HG03196 (cell line): ENCODE data around the gene SLC19A3.
A peak's percentile ranks its signal among the peaks of the same experiment; 100 is the strongest.
"Not testable (repeated sequence)": the region's sequence is repeated elsewhere in the genome, so short reads cannot be mapped to it uniquely, and the experiment has no call there.

Experiments used
- ATAC-seq: cut with Tn5 transposase; IDR thresholded peaks from one replicate; pipeline ENCODE4 v1.9.1; 2021; ENCODE audit not compliant: unreplicated experiment

Gene SLC19A3

DNA sequence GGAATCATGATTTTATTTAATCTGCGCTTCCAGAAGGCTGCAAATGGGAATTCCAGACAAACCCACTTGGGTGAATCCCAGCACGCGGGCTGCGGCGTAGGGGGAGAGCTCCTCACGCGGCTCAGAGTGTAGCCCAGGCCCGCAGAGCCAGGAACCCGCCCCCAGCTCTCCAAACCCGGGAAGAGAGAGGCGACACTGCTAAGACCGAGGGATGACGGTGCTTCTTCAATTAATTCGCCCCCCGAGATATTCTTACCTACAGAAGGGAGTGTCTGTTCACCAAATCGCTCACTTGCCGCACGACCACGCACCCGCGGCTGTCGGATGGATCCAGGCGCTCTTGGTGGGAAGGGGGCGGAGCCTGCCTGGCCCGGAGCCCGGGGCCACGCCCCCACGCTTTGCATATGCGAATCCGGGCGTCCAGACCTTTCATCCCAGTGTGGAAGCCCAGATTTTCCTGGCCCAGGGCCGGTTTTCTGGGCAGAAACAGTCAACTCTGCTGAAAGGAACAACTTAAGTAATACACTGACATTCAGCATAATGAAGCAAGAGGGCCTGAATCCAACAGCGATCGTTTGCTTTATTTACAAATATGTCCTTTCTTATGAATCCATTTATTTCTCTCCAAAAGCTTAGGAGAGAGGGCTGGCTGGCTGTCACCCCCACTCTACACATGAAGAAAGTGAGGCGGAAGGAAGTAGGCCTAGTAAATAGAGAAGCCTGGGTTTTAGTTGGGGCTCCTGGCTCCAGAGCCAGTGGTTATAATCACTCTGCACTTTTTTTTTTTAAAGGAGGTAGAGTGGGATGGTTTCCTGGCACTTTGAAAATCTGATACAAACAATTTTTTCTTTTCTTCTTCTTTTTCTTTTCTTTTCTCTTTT, at the start of gene SLC19A3:
Gene SLC19A3 (minus strand): TSS at position 342 of the 881 bp plus-strand sequence. CDS start 15,710 bp downstream, outside the sequence.
- ATAC-seq: no peak

GRCh38 chr2:227766373-227766883, 48.6 kb upstream of the SLC19A3 start:
- ATAC-seq: peak; percentile 96

DNA sequence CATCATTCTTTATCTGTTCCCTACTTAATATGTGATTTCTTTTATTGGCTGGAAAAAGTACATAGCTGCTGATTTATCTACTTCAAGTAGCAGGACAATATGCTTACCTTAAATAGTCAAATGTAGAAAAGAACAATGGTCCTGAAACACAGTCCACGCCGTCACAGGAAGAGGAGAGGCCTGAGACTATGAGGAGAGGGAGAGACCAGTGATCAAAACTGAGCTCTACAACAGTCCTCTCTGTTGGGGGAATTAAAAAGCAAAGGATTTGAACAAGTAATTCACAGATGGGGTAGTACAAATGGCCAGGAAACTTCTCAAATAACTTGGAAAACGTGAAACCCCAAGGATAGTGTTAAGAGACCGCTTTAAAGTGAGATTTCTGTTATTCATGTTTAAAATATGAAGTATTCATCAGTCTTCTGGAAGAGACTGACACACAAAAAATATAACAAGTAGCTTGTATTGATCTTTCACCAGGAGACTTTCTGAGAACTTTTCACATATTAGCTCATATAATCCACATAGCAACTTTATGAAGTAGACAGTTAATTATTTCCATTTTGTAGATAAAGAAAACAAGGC, 48.1 kb upstream of the SLC19A3 start:
- no peak for ATAC-seq

GRCh38 chr2:227761740-227762476, 44.1 kb upstream of the SLC19A3 start:
- no peak for ATAC-seq

DNA sequence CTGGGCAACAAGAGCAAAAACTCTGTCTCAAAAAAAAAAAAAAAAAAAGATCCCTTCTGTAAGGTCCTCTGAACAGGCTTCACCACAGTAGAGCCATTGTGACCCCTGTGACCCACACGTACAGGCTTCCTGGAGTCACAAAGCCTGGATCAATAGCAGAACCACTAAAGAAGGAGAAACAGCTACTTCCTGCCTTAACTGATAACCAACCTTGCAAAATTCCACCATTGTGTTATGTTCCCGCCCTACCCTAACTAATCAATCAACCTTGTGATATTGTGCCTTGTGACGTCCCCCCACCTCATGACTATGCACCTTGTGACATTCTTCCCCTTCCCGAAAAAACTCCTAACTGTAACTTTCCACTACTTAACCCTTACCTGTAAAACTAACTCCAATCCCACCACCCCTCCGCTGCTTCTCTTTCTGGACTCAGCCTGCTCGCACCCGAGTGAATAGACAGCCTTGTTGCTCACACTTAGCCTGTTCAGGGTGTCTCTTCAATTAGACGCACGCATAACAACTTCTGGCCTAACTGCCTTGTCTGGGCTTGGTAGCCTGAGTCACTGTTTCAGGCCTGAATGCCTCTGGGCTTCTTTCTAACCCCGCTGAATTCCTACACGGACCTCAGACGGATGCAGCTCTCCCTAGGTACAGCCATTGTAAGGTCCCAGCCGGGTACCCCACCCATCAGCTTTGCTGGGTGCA, 41.7 kb upstream of the SLC19A3 start:
- ATAC-seq: no peak

DNA sequence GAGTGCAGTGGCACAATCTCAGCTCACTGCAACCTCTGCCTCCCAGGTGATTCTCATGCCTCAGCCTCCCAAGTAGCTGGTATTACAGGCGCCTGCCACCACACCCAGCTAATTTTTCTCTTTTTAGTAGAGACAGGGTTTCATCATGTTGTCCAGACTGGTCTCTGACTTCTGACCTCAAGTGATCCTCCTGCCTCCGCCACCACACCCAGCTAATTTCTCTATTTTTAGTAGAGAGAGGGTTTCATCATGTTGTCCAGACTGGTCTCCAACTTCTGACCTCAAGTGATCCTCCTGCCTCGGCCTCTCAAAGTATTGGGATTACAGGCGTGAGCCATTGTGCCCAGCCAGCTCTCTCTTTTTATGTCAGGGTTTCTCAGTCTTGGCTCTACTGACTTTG, 38.4 kb upstream of the SLC19A3 start:
- ATAC-seq: not testable (repeated sequence)

- ATAC-seq: no peak
These were observed 30.3 kb upstream of the SLC19A3 start for GRCh38 chr2:227748079-227748478.

DNA sequence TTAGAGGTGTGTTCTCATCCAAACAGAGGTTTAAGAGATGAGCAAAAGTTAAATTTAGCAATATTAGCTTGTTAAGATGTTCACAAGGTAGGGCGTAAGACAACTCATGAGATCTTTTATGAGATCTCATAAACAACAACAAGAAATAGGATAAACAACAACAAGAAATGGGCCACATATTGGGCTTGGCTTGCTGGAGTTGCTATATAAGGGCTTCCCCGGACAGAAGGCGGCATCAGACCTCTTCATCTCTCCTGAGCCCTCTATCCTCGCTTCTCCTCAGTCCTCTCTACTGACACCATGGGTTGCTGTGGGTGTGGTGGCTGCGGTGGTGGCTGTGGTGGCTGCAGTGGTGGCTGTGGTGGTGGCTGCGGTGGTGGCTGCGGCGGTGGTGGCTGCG, 27.8 kb upstream of the SLC19A3 start, which contains the start of gene SCYGR8:
Gene SCYGR8 (plus strand): TSS at position 301 of the 400 bp plus-strand sequence. CDS start 0 bp downstream, at position 301.
- ATAC-seq: no peak

- not testable (repeated sequence) for ATAC-seq
These were observed 22.9 kb upstream of the SLC19A3 start for GRCh38 chr2:227740705-227741104.

- ATAC-seq: no peak
These were observed 21.5 kb upstream of the SLC19A3 start for GRCh38 chr2:227739351-227739750.

GRCh38 chr2:227728035-227728434, 10.2 kb upstream of the SLC19A3 start, which contains the start of gene SCYGR7:
Gene SCYGR7 (plus strand): TSS chr2:227728335. CDS start chr2:227728335, 0 bp downstream.
- ATAC-seq: no peak

DNA sequence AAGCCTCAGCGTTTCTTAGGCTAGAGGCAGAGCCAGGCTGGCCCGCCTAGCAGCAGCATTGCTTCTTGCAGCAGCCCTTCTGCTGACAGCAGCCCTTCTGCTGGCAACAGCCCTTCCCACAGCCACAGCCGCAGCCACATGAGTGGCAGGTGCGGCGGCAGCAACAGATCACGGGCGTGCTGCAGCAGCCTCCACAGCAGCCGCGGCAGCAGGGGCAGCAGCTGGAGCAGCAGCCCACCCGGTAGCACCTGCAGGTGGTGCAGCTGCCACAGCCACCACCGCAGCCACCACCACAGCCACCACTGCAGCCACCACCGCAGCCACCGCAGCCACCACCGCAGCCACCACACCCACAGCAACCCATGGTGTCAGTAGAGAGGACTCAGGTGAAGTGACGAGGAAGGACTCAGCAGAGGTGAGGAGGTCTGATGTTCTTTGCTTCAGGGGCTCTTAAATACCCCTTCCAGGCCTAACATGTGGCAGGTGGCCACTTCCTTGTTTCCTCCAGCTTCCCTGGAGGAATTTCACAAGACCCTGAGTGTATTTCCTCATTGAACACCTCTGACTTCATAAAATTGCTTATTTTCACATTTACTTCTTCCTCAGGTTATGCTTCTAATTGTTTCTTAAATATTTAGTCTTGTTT, 6.7 kb upstream of the SLC19A3 start, which contains the start of gene SCYGR6:
Gene SCYGR6 (minus strand): TSS at position 364 of the 646 bp plus-strand sequence. CDS start 0 bp downstream, at position 364.
- ATAC-seq: no peak

- ATAC-seq: not testable (repeated sequence)
These were observed 5.0 kb upstream of the SLC19A3 start for GRCh38 chr2:227722821-227723220.

DNA sequence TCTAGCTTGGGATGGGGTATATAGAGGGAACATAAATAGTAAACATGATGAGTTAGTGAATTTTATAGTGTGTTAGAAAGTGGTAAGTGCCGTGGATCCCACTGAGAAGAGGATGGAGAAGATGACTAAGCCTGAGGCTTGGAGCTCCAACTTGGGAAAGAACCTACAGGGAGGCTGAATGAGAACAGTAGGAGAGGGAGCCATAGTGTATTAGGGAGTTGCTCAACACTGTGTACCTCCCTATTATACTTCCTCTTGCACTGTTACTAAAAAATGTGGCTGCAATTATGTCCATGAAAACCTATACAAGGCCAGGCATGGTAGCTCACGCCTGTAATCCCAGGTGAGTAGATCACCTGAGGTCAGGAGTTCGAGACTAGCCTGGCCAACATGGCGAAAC, 2.9 kb upstream of the SLC19A3 start:
- no peak for ATAC-seq

GRCh38 chr2:227719641-227720040, 1.8 kb upstream of the SLC19A3 start:
- ATAC-seq: no peak

DNA sequence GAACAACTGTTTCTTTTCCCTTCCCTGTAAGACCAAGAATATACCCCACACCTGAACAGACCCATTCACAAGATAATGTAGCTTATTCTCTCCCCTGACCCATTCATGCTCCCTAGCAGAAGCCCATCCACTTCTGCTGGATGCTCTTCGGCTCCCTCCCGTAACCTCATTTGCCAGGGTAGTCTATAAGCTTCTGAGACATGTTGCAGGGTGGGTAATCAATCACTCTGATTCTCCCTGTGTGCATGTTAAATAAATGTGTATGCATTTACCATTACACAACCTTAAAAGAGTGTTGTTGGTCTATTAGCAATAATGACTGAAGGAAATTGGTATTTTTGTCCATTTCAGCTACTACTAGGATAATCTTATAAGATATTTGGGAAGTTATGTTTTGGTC, 1.3 kb downstream of the SLC19A3 start:
- ATAC-seq: no peak

- ATAC-seq: no peak
These were observed 4.5 kb downstream of the SLC19A3 start for GRCh38 chr2:227713291-227713690.

- no peak for ATAC-seq
These were observed 6.8 kb downstream of the SLC19A3 start for GRCh38 chr2:227710986-227711385.

GRCh38 chr2:227707390-227707789, 10.4 kb downstream of the SLC19A3 start:
- no peak for ATAC-seq

DNA sequence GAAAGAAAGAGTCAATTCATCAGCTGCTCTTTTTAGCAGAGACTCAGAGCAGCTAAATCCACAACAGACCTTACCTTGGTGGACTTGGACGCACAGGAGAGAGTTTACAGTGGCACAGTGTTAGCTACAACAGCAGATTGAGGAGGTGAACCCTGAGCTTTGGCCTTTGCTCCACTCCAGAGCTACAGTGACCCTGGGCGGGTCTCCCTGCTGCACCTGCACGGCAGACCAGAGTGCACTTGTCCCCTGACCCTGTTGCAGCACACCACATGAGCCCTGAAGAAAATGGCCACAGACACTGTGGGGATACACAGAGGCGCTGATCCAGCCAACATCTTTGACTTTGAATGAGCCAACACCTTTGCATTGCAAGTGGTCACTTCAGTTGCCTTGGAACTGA, 11.0 kb downstream of the SLC19A3 start:
- ATAC-seq: no peak
